GM21723 (cell line): Measurements from ENCODE around the gene TUBB1.
"Not testable (repeated sequence)": the region's sequence is repeated elsewhere in the genome, so short reads cannot be mapped to it uniquely, and the experiment has no call there.

Experiments
- ATAC-seq: cut with Tn5 transposase; IDR thresholded peaks from one replicate; pipeline ENCODE4 v1.9.1; 2021; ENCODE audit warnings: mild to moderate bottlenecking, moderate library complexity; ENCODE audit not compliant: unreplicated experiment

The TUBB1 gene

DNA sequence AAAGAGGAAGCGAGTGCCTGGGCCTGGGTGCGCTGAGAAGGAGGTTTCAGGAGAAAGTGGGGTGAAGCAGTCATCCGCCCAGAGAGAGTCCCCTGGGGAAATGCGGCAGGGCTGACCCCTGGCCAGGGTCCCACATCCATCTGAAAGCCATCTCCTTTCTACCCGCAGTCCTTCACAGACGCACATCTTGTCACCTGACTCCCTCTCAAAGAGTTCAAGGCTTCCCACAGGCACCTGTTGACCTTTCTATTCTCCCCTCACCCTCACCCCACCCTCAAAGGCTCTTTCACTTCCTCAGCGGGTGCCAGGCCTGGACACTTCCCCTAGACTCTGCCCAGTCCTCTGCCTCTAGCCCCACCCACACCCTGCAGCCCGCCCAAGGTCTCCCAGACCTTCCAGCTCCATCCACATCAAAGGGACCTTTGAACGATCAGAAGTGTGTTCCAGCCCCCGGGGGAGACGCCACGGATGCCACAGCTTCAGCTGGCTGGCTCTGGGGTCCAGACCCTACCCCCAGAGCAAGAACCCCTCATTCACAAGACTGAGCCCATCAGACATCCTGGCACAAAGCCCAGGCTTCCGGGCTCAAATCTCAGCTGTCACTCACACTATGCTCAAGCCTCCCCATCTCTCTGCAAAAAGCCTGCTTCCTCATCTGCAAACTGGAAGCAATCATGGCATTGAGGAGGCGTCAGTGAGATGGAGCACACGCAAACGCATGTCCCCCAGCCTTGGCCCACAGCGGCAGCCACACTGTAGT lies 14.3 kb upstream of the TUBB1 start:
- ATAC-seq = peak; percentile 54

DNA sequence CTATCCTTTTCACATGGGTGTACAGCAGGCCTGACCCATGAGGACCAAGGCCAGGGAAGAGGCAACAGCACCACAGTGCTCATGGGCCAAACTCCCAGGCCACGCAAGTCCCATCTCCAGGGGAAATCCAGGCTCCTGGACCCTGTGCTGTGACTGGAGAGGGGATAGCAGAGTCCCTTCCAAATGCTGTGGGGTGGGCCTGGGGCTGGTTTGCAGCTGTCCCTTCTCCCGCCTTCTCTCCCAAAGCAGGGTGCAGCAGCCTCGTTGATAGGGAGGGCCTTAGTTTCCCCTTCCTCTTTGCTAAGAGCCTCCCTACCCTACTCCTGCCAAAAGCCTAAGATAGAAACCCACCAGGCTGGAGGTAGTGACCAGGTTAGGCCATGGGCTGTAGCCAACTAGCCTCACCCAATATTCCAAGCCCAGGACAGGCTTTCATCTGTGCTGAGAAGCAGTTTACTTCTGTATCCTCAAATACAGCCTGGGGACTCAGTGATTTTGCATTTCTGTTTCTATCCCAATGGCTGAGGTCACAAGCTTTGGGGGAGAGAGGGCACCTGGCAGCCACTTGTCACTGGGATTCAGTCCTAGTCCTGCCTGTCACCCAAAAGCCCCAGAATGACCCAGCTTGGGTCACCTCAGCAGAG lies 13.6 kb upstream of the TUBB1 start:
- ATAC-seq = no peak

DNA sequence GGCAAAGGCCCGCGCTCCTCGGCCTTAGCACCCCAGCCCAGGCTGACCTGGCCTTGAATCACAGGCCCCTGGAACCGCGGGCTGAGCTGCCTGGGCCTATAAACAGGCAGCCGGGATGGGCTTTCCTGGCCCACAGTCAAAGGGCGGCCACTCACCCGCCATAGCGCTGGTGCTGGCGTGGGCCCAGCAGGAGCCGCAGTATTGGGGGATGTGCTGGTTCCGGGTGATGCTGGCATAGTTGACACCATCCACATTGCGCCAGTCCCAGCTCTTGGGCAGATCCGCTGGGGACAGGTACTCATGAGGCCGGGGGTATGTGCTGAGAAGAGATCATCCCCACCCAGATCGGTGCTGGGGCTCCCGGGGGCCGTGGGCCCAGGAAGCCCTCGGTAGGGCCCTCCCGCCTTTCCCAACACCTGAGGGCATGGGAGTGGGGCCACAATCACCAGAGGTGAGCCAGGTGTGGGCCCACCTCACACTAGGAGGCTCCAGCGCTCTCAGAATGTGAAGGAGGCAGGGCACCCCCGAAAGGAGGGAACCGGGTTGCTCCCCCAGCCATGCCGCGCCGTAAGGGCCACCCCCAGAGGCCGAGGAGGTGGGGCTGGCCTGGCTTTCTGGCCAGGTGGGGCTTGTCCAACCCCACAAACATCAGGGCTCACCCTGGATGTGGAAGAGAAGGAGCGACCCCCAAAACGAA lies 12.9 kb upstream of the TUBB1 start:
- ATAC-seq = no peak

DNA sequence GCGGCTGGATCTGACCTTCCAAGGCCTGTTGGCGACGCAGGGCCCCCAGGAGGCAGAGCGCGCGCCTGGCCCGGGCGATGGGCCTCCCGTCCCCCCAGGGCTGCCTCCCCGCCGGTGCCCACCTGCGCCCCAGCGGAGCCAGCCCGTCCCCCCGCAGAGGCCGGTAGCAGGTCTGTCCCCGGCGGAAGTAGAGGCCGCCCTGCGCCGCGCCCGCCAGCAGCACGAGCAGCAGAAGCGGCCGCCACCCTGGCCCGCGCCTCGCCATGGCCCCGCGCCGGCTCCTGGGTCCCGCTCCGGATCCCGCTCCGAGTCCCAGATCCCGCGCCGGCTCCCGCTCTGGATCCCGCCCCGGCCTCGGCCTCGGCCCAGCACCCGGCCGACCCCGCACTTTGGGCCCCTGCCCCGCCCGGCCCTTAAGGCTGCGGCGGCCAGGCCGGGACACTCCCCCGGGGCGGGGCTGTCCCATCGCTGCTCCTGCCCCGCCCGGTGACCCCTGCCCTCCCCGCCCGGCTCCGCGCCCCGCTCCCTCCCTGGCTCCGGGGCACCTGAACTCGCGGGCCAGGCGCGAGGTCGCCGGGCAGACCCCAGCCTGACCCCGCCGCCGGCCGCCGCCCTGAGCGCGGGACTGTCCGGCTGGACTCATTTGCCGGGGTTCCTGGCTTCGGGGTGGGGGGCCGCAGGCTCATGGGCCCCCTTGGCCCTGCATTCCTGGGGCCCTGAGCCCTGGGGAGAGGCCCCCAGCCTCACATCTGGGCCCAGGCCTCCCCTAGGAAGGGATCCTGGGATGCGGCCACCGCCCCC lies 12.2 kb upstream of the TUBB1 start, which contains the start of gene CTSZ:
Gene CTSZ (minus strand): TSS at position 391 of the 801 bp plus-strand sequence. CDS start 126 bp downstream, at position 265.
- peak; percentile 31 for ATAC-seq

DNA sequence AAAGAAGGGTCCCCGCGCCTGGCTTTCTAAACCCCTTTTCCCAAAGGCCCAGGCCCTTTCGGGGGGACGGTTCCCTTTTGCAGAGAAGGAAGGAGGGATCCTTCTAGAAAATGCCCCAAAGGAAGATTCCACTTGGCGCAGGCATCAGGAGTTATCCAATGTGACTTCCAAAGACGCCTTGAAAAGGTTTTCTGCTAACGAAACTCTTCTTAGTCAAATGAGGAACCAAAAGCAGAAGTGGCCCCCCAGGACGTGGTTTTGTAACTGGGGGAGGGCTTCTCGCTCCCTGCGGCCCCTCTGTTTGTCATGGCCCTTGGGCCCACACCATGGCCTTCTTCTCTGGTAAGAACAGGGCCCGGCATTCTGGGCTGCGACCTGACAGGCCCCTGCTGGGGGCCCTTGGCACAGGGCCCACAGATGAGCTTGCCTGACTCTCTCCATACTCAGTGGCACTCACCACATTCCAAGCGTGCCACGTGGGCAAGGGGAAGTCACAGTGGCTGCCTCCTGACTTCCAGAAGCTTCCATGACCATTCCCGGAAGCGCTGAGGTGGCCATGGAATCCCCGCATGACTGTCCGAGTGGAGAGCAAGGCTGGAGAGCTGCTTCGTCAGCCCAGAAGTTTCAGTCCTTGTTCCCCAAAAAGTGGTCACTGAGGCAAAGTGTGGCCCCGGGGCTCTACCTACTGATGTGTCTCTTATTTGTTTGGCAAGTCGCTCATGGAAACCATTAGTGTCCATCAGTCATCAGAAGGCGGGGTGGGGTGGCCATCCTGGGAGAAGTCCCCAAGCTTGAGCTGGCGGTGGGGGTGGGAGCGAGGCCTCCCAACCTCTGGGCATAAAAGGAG lies 11.3 kb upstream of the TUBB1 start:
- peak; percentile 41 for ATAC-seq

DNA sequence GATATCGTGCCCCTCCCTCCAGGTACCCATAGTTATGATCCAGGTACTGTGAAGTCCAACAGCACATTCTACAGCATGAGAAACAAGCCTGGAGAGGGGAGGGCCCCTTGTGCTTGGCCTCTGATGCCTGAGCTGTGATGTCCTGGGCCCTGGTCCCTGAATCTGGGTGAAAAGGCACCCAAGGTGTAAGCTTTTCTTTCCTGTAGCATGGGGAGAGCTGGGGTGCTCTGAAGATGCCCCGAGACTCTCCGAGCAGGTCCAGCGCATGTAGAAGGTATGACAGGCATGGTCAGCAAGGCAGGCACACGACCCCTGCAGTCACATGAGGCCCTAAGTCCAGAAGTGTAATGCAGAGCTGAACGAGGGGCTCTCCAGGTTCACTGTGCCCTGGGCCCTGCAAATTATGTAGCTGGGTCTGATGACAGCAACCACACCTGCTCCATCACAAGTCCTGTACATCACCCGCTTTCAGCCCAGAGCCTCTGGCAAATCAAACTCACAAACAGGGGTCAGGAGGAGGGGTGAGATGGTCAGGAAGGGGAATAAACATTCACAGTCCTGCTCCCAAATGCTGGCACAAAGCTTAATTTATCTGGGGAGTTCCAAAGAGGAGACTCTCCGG lies 10.4 kb upstream of the TUBB1 start:
- ATAC-seq = no peak

DNA sequence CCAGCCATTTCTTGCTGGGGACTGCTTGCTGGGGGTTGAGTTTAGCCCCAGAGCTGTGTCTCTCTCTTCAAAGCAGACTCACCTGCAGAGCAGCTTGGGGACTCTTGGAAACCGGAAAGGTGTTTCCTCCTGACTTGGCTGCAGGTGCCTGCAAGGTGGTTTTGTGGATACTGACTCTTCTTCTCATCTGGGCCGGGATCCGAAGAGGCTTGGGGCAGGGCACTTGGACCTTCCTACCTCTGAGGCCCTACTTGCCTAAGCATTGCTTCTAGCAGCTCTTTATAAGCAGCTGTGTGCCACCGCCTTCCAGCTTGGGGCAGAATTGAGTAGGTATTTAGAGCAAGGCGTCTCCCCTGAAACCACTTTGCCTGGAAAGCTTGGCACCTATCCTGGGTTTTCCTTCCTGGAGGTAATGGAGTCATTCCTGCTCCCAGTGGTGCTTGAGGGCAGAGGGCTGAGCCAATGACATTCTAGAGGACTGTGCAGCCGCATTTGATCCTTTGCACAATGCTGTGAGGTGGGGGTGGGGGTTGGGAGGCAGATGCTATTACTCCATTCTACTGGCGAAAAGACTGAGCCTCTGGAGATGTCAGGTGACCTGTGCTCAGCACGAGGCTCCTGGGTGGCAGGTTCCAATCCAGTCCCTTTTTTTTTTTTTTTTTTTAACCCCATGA lies 8.8 kb upstream of the TUBB1 start:
- ATAC-seq = no peak

DNA sequence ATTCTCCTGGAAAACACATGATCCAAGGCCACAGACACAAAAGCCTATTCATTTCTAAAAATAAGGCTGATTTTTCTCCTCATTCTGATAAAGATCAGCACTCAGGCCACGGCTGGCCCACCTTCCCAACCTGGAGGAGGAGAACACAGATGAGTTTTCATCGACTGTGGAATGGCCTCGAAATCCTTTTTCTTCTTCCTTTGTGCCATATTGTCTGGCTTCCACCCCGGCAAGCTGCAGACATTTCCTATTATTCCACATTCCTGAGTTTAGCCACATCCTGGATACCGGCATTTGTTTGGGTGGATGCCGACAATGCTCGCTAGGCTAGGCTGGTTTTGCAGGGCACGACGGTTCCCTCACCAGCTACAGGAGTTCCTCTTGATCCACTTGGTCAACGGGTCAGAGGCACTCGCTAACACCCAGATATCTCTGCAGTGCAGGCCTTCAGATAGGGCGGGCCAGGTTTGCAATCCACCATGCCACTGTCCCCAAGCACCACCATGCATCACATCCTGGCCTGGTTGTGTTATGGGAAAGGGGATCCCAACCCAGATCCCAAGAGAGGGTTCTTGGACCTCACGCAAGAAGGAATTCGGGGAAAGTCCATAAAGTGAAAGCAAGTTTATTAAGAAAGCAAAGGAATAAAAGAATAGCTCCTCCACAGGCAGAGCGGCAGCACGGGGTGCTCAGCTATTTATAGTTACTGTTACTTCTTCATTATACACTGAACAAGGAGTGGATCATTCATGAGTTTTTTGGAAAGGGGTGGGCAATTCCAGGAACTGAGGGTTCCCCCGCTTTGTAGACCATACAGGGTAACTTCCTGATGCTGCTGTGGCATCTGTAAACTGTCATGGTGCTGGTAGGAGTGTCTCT lies 8.0 kb upstream of the TUBB1 start:
- ATAC-seq = no peak

DNA sequence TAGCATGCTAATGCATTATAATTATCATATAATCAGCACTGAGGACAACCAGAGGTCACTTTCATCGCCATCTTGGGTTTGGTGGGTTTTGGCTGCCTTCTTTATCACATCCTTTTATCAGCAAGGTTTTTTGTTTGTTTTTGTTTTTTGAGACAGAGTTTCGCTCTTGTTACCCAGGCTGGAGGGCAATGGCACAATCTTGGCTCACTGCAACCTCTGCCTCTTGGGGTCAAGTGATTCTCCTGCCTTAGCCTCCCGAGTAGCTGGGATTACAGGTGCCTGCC lies 7.4 kb upstream of the TUBB1 start:
- ATAC-seq = not testable (repeated sequence)

DNA sequence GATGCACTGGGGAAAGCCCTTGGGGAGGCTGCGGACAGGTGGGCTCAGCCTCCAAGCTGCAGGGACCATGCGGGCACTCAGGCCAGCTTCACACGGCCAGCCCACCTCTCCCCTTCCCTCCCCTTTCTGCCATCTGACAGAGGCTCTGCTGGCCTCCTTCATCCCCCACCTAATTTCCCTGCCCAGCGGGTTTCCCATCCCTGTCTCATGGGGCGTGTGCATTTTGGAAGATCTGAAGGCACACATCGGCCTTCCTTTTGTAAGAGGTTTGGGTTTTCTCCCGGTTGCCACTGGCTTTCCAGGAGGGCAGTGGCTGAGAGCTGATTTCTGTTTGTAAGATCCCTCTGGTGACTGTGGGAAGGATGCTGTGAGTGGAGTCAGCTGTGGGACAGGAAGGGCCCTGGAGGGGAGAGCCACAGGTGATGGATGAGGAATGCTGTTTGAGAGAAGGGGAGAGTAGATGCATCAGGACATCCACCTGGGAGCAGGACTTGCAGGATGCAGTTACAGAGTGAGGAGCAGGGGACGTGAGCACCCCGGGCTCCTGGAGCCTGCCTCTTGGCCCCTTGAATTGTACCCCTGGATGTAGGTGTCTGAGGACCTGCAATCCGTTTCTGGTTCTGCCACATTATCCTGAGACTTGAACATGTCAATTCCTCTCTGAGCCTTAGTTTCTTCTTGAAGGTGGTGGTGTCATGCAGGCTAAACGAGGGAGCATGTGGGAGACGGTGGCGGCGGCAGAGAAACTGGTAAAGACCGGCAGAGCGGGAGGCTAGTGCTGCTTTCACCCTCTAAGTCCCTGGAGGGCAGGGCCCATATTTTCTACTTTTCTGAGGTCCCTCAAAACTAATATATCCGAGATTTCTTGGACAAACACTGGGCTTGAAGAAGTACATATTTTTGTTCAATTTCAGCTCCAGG lies 5.9 kb upstream of the TUBB1 start:
- no peak for ATAC-seq

DNA sequence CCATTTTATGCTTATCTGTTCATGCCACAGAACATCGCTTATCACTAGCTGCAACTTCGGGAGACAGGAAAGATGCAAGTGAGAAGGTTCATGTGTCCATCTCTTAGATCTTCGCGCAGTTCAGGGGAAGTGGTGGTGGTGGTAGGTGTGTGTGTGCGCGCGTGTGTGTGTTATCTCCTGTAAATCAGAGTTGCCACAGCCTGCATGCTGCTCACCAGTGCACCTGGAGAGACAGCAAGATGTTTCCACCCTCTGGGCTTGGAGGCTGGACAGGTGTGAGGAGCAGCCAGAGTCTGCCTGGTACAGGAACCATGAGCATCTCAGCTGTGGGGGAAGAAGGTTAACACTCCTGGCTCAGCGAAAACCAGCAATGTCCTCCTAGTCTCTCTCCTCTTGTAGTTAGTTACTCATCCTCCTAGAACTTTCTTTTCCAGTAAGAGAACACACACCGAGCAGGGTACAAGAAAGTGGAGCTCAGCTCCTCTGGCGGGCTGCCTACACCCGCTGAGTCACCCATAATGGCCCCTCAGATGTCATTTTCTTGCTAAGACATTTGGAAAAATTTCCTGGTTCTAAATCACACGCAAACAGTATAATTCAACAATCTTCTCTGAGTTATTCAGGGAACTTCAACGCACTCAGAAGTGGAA lies 5.1 kb upstream of the TUBB1 start:
- ATAC-seq = no peak

DNA sequence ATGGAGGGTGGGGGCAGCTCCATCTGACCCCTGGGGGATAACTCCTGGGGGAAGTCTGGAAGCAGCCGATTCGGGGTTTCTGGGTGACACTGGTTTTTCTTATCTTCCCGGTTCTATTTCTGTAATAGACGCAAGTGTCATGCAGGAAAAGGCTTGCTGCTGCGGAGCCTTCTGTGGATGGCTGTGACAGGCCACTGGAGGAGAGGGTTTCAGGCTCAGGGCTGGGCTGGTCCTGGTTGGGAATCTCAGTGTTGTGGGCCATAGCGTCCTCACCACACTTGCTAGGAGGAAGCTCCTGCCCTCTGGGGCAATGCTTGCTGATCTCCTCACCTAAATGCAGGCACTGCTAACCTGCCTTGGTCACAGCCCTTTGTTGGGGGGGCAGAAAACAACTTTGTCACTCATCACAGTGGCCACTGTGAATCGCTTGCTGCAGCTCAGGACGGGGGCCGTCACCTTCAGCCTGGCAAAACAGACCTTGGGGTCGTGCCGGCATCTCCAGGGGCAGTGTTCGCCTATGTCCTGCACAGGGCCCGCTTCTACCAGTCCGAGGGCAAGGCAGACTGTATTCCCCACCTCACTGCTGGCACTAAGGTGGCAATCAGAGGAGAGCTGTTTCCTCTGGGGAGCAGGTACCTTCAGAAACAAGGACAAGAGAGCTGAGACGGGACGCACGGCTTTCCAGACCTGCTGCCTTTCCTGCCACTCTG lies 4.4 kb upstream of the TUBB1 start:
- no peak for ATAC-seq

DNA sequence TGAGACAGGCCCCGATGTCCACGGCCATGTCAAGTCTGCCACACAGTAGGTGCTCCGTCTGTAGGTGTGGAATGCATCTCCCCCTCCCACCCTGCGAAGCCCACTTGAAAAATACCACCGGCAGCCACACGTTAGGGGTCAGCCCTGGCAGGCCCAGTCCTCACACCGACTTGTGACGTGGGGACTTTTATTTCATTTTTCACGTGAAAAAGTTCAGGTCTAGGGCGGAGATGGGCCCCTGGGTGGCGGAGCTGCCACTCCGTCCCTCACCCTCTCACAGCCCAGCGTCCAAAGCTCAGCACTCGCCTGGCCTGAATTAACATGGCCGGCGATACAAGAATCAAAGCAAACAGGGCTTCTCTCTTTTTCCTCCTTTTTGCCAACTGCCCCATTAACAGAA lies 3.8 kb upstream of the TUBB1 start:
- ATAC-seq = no peak

DNA sequence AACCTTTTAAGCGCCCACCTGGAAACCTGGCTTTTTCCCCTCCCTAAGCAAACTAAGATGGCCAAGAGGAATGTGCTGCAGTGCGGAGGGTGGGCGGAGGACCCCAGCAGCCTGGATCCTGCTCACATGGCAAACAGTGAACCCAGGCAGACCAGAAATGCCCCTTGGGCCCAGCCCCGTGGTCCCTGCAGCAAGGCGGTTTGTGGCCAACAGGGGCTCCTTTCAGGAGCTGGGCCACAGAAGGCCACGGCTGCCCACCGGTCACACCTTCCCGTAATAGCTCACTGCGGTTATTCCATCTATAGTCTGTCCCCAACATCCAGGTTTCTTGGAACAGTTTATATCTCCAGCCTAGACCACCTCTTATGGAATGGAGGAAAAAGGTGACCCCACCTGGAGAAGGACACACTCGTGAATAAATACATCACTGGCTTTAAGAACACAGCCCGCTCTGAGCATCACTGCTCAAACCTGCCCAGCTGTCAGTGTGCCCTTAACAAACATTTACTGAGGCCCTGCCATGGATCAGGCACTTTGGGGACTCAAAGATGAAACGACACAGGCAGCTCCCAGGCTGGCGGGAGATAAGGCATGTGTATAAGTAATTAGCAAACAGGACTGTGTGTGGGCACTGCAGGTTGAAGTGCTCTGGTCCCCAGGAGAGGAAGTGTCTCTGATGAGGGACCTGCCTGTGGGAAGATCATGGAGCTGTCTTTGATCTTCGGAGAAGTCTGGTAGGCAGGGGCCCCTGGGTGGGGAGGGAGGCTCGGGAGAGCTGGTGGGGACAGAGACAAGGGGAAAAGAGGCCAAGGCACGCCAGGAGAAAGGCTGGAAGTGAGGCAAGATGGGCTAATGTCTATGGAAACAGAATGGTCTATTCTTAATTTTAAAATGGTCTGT lies 3.2 kb upstream of the TUBB1 start:
- no peak for ATAC-seq

DNA sequence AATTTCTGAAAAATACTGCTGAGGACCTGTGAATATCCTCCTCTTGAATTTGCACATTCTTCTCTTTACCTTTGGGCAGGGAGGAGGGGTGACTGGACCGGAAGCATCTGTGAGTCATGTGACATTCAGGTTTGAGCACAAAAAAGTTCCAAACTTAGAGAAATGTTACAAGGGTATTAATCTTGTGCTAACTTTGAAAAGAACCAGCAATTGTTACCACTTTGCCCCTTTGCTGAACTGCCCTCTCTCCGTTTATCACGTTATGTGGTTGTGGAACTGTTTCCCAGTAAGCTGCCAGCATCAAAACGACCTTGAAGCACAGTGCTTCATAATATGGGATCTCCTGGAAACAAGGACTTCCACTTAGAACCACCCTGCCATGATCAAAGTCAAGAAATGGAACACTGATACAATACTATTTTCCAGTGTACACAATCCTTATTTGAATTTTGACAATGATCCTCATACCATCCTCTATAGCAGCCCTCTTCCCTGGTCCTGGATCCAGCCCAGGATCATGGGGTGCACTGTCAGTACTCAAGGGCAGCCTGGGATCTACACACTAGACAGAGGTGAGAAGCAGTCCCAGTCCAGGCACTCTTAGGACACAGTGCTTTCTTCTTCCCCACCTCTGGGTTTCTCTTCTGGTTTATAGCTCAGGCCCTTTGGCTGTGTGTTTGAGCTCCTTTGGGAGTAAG lies 2.3 kb upstream of the TUBB1 start:
- no peak for ATAC-seq
